ENCODE measurements around the gene CCDC51.

Gene CCDC51

GRCh38 chr3:48419149-48419548 is 20.8 kb downstream of the CCDC51 start:
- no peak for DNase-seq (ENCODE audit: low read depth in 2 of 2)

GRCh38 chr3:48418651-48419050 is 21.3 kb downstream of the CCDC51 start:
- DNase-seq (ENCODE audit: low read depth in 2 of 2): no peak

- no peak for DNase-seq (ENCODE audit: low read depth in 2 of 2)
Measured at GRCh38 chr3:48418140-48418539, 21.8 kb downstream of the CCDC51 start.

- DNase-seq (ENCODE audit: low read depth in 2 of 2): no peak
Measured at GRCh38 chr3:48417529-48418108, 22.3 kb downstream of the CCDC51 start.

GRCh38 chr3:48416546-48416945 is 23.4 kb downstream of the CCDC51 start:
- no peak for DNase-seq (ENCODE audit: low read depth in 2 of 2)

GRCh38 chr3:48416091-48416505 is 23.8 kb downstream of the CCDC51 start:
- DNase-seq (ENCODE audit: low read depth in 2 of 2): no peak

GRCh38 chr3:48415251-48415953 is 24.5 kb downstream of the CCDC51 start:
- no peak for DNase-seq (ENCODE audit: low read depth in 2 of 2)

GRCh38 chr3:48414376-48415250 is 25.3 kb downstream of the CCDC51 start:
- DNase-seq (ENCODE audit: low read depth in 2 of 2): no peak

GRCh38 chr3:48413611-48414010 is 26.3 kb downstream of the CCDC51 start:
- DNase-seq (ENCODE audit: low read depth in 2 of 2): no peak

- no peak for DNase-seq (ENCODE audit: low read depth in 2 of 2)
Measured at GRCh38 chr3:48413086-48413485, 26.8 kb downstream of the CCDC51 start.

- DNase-seq (ENCODE audit: low read depth in 2 of 2): no peak
Measured at GRCh38 chr3:48412375-48413001, 27.4 kb downstream of the CCDC51 start.

GRCh38 chr3:48411606-48412374 is 28.1 kb downstream of the CCDC51 start:
- no peak for DNase-seq (ENCODE audit: low read depth in 2 of 2)

- no peak for DNase-seq (ENCODE audit: low read depth in 2 of 2)
Measured at GRCh38 chr3:48411041-48411588, 28.8 kb downstream of the CCDC51 start.

GRCh38 chr3:48410205-48411040 is 29.5 kb downstream of the CCDC51 start:
- no peak for DNase-seq (ENCODE audit: low read depth in 2 of 2)

GRCh38 chr3:48409291-48410201 is 30.4 kb downstream of the CCDC51 start:
- DNase-seq (ENCODE audit: low read depth in 2 of 2): no peak

GRCh38 chr3:48408823-48409281 is 31.1 kb downstream of the CCDC51 start:
- no peak for DNase-seq (ENCODE audit: low read depth in 2 of 2)

GRCh38 chr3:48407542-48408099 is 32.3 kb downstream of the CCDC51 start:
- DNase-seq (ENCODE audit: low read depth in 2 of 2): no peak

All from stimulated activated CD8-positive, alpha-beta memory T cell treated with anti-CD3 and anti-CD28 coated beads, Interleukin-15, amount 100 ng/mL, for 48 hours (primary cell).